Central memory CD8-positive, alpha-beta T cell (primary cell): ENCODE data around the gene MYO1C.
"Not testable (repeated sequence)": the region's sequence is repeated elsewhere in the genome, so short reads cannot be mapped to it uniquely, and the experiment has no call there.

Source experiments
- ATAC-seq: fragments of 150-1000 bp; cut with Tn5 transposase; replicated peaks from 2 replicates; pipeline ENCODE4 v1.10.0; 2022; ENCODE audit warnings: mild to moderate bottlenecking, moderate FRiP score, moderate number of reproducible peaks; ENCODE audit not compliant: poor library complexity, severe bottlenecking; ENCODE audit errors: extremely low read depth
- DNase-seq, 2 donors: peaks; one replicate each; pipeline ENCODE4 v3.0.0; 2021; ENCODE audit warnings: low spot score in 2 of 2
- H3K27ac Mint-ChIP-seq: one replicate; pipeline ENCODE4 v1.8.0; 2022; ENCODE audit warnings: low read depth, mild to moderate bottlenecking, moderate library complexity, mixed read lengths
- H3K27me3 Mint-ChIP-seq: one replicate; pipeline ENCODE4 v1.8.0; 2022; ENCODE audit warnings: mixed read lengths
- H3K36me3 Mint-ChIP-seq: one replicate; pipeline ENCODE4 v1.8.0; 2022; ENCODE audit warnings: mild to moderate bottlenecking, moderate library complexity, mixed read lengths; ENCODE audit not compliant: insufficient read depth
- H3K4me1 Mint-ChIP-seq: one replicate; pipeline ENCODE4 v1.8.0; 2022; ENCODE audit warnings: mixed read lengths
- H3K4me3 Mint-ChIP-seq: one replicate; pipeline ENCODE4 v1.8.0; 2022; ENCODE audit warnings: mild to moderate bottlenecking, moderate library complexity, mixed read lengths
- H3K9me3 Mint-ChIP-seq: one replicate; pipeline ENCODE4 v1.8.0; 2022; ENCODE audit warnings: mixed read lengths

Gene MYO1C

DNA sequence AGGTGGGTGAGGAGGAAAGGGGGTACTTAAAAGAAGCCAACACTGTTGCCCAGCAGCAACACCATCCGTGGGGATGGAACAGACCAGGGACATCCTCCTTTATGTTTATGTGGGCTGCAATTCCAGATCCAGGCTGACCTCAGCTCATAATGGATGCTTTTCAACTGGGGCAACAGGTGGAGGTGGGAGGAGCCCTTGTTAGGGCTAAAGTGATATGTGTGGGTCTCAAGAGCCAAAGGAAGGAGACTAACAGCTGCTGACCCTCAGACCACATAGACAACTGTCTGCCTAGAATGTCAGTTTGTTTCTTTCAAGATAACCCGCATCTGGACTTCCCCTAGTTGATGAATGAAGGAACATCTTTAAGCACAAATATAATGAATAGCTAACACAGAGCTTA lies 25.9 kb upstream of the MYO1C start:
- ATAC-seq (no peak), DNase-seq (no peak)
- no peaks in the 10 kb centered on the region for H3K9me3 Mint-ChIP-seq
- no peak overlapping the region for H3K27ac Mint-ChIP-seq
- H3K27me3 Mint-ChIP-seq: no peaks in the 10 kb centered on the region
- H3K4me1 Mint-ChIP-seq: peaks cover 11% of the 10 kb centered on the region
- peaks cover 17% of the 10 kb centered on the region for H3K36me3 Mint-ChIP-seq
- H3K4me3 Mint-ChIP-seq: peak overlapping the region; percentile 13

DNA sequence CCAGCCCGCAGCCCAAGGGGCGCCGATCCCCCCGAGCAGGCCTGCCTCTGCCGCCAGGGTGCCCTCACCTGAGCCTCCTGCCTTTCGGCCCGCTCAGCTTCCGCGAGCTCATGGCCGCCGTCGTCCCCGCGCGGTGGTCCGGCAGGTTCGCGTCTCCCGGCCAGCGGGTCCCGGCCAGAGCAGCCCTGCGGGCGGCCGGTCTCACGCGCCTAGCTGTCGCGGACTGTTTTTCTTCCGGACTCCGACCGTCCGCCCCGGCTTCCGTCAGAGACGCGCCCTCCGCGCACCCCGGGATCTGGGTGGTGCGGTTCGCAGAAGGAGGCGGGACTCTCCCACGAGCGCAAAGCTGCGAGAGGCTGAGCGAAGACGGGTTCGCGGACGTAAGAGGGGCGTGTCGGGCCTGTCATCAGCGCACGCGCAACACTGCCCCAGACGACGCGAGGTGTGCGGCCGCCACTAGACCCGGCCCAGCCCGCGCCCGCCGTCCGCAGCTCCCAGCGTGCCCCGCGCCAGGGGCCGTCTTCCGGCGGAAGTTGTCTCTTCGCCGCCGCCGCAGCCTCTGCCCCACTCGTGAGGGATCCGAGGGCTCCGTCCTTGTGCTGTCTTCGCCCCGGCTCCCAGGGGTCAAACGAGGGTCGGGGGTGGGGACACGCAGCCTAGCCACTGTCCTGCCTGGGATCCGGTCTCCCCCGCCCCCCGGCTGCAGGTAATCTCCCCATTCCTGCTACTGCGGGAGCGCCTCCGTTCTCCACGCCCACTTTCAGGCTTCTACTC lies 24.1 kb upstream of the MYO1C start, which contains the start of gene INPP5K:
Gene INPP5K, minus strand, starts transcription at position 225 of the 774 bp plus-strand sequence. Its CDS starts 113 bp downstream, at position 112.
- Mint-ChIP-seq H3K36me3 (peaks cover 20% of the 10 kb centered on the region), H3K27me3 (no peaks in the 10 kb centered on the region), H3K4me3 (peak within 1 kb of the TSS; percentile 87), H3K27ac (peak within 1 kb of the TSS; percentile 88), H3K9me3 (no peaks in the 10 kb centered on the region), H3K4me1 (peaks cover 15% of the 10 kb centered on the region)
- peak; percentile 94 for ATAC-seq
- peak; percentile 92 to 97 for DNase-seq

DNA sequence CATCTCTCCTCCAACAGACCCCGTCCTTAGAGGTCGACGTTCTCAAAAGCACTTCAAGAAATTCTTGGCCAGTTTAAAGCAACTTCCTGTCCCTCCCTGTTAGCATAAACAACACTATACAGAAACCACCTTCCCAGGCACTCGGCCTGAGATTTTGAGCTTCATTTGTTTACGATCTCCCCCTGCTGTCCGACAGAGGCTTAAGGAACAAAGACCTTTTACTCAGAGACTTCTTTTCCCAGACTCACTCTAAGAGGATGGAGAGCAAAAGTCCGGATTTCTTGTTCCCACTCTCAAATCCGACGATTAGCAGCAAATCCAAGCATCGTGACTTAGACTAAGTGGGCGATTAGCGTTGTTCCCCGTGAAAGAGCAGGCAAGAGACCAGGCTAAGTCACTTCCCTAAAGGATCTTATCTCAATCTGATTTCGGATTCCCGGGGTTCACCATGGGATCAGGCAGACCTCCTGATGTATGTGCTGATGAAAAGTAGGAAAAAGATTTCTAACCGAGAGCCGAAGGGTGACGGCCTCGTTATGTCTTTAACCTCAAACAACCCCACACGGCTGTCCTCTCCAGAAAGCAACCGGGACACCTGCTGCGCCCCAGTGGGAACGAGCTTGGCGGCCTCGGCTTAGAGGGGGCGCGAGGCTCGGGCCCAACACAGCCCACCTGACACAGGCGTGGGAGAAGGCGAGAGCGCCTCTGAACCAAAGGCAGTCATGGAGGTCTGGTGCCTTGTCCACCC lies 23.3 kb upstream of the MYO1C start:
- peak; percentile 31 for ATAC-seq
- no peaks in the 10 kb centered on the region for H3K9me3 Mint-ChIP-seq
- H3K4me1 Mint-ChIP-seq: peaks cover 15% of the 10 kb centered on the region
- H3K27me3 Mint-ChIP-seq: no peaks in the 10 kb centered on the region
- peak in 1 of 2 donors; percentile 57 for DNase-seq
- H3K27ac Mint-ChIP-seq: peak overlapping the region; percentile 88
- peaks cover 20% of the 10 kb centered on the region for H3K36me3 Mint-ChIP-seq
- peak overlapping the region; percentile 87 for H3K4me3 Mint-ChIP-seq

DNA sequence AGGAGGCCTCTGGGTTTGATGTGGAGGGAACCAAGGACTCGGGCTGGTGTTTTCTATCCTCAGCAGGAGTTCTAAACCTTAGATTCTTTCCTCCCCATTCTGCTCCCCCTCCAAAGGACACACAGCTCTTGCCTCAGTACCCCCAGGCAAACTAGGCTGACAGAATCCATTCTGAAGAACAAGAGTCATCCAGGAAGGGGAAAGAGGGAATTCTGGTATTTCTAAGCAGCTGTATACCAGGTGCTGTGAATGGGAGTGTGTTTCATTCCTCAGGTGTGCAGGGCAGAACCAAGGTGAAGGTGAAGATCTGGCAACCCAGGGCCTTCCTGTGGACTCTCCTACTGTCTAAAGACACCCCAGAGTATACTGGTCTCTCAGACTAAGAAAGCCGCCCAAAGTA lies 19.9 kb upstream of the MYO1C start:
- H3K9me3 Mint-ChIP-seq: no peaks in the 10 kb centered on the region
- peaks cover 31% of the 10 kb centered on the region for H3K36me3 Mint-ChIP-seq
- no peaks in the 10 kb centered on the region for H3K27me3 Mint-ChIP-seq
- no peak overlapping the region for H3K4me3 Mint-ChIP-seq
- H3K27ac Mint-ChIP-seq: no peak overlapping the region
- ATAC-seq (no peak), DNase-seq (no peak)
- H3K4me1 Mint-ChIP-seq: peaks cover 15% of the 10 kb centered on the region

DNA sequence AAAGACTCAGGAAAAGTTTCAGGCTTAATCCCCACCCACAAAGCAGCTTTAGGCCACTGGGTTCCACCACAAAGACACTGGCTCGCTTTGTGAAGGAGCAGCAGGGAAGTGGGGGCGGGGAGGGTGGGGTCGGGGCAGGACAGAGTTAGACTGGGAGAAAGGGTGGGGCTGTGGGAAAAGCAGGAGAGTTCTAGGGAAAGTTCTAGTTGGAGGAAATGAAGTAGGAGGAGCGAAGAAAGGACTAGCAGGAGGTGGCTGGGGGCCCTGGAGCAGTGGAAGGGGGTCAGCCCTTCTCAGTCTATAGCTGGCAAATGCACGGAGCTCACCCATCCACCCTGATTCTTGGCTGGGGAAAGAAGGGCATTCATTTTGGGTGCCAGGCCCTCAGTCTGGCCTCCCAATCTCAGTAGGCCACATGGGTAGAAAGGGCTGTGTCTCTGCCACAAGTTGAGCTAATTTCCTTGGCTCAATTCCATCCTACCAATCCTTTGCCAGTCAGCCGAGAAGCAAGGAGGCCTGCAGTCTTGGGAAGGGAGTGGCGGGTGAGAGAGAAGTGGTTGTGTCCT lies 19.4 kb upstream of the MYO1C start:
- H3K36me3 Mint-ChIP-seq: peaks cover 31% of the 10 kb centered on the region

DNA sequence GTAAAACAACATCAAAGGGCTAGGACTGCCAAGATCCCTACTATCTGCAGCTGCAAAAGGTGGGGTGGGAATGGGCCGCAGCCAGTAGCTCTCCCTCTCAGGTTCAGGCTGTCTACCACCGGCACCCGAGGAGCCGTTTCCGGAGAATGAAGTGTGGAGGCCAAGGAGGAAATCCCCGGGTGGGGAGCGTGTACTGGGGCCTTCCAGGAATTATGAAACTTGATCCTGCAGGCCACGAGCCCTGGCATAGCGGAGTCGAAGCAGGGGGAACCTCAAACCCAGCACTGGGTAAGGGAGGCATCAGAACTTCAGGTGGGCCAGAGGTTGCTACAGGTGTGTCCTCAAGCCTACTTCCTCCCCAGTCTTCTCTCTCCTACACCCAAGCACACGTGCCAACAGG lies 18.8 kb upstream of the MYO1C start:
- ATAC-seq: no peak
- Mint-ChIP-seq H3K36me3 (peaks cover 33% of the 10 kb centered on the region), H3K4me3 (no peak overlapping the region), H3K27me3 (no peaks in the 10 kb centered on the region), H3K4me1 (peaks cover 15% of the 10 kb centered on the region), H3K9me3 (no peaks in the 10 kb centered on the region), H3K27ac (no peak overlapping the region)
- no peak for DNase-seq

More for the DNA sequence above, 19.4 kb upstream of the MYO1C start:
- Mint-ChIP-seq H3K4me1 (peaks cover 15% of the 10 kb centered on the region), H3K4me3 (no peak overlapping the region), H3K27ac (no peak overlapping the region), H3K27me3 (no peaks in the 10 kb centered on the region), H3K9me3 (no peaks in the 10 kb centered on the region)
- DNase-seq (no peak), ATAC-seq (no peak)

DNA sequence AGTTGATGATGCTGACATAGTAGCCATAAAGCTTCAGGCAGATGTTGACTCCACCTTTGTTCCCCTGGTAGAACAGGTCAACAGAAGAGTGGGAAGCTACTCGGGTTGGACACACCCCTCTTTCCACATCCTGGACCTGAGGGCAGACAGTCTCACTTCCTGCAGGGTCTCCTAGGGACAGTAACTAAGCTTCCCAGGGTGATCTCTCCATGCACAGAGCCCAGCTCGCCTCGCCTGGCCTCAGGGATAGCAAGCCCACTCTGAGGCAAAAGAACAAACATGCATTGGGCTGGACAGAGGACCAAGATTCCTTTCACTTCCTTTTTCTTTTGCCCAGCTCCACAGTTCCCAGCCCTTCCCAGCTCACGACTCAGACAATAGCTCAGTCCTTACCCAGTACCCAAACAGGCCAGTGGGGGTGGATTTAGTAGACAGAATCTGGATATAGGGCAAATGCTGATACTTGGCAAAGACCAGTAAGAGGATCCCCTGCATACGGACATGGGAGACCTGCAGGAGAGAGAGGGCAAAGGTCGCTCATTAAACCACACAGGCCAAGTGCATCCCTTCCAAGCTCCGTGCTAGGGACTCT lies 16.9 kb upstream of the MYO1C start:
- ATAC-seq (no peak), DNase-seq (no peak)
- Mint-ChIP-seq H3K36me3 (peaks cover 28% of the 10 kb centered on the region), H3K27ac (no peak overlapping the region), H3K9me3 (no peaks in the 10 kb centered on the region), H3K4me3 (no peak overlapping the region), H3K27me3 (no peaks in the 10 kb centered on the region), H3K4me1 (peaks cover 9% of the 10 kb centered on the region)

DNA sequence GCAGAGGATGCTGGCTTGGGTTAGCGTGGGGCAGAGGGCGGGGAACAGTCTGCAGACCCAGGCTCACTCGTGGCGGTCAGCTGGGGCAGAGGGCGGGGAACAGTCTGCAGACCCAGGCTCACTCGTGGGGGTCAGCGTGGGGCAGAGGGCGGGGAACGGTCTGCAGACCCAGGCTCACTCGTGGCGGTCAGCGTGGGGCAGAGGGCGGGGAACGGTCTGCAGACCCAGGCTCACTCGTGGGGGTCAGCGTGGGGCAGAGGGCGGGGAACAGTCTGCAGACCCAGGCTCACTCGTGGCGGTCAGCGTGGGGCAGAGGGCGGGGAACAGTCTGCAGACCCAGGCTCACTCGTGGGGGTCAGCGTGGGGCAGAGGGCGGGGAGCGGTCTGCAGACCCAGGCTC lies 16.2 kb upstream of the MYO1C start:
- H3K4me1 Mint-ChIP-seq, H3K9me3 Mint-ChIP-seq, H3K27ac Mint-ChIP-seq, H3K4me3 Mint-ChIP-seq, DNase-seq, ATAC-seq, H3K27me3 Mint-ChIP-seq: not testable (repeated sequence)
- H3K36me3 Mint-ChIP-seq: peaks cover 30% of the 10 kb centered on the region

DNA sequence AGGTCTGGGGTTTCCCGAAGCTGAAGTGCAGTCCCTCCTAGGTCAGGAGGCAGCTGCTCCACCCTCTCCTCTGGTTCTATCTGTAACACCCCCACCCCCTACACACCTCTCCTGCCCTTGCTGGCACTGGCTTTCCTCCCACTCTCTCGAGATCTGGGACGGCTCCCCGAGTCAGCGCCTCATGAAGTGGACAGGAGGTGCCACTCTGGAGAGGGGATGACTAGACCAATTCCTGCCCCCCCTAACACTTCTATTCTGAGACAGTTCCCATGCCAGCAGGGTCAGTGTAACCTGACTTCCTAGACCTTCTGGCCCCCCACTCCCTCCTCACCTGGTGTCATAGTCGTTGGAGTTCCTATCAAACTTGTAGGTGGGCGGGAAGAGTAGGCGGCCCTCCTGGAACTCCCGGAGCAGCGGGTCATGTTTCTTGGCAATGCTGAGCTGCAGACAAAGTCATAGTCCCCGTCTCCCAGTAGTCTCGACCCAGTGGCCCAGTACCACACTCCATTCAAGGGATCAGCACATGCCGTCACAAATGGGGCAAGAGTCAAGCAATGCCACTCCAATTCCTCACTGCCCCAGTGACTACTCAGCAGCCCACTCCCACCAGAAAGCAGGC lies 14.3 kb upstream of the MYO1C start:
- Mint-ChIP-seq H3K27ac (no peak overlapping the region), H3K4me1 (peaks cover 5% of the 10 kb centered on the region), H3K9me3 (no peaks in the 10 kb centered on the region), H3K27me3 (no peaks in the 10 kb centered on the region), H3K36me3 (peaks cover 32% of the 10 kb centered on the region), H3K4me3 (no peak overlapping the region)
- no peak for DNase-seq
- ATAC-seq: no peak

DNA sequence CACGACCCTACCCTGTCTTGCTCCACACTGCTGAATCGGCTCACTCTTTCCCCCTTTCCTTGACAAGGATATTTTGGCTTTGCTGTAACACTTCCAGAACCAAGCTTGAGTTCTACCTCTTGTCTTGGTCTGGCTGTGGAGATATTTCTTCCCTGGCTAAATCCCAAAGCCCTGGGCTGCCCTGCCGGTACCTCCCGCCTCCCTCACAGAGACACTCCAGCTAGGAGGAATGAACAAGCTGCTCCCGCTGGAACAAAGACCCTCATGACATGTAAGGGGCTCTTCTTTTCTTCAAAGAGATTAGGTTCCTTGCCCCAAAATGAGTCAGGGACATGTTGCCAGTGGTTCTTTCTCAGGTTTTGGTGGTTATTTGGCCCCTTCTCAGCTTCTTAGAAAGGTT lies 13.1 kb upstream of the MYO1C start:
- Mint-ChIP-seq H3K4me3 (no peak overlapping the region), H3K27ac (peak overlapping the region; percentile 69), H3K36me3 (peaks cover 34% of the 10 kb centered on the region), H3K27me3 (no peaks in the 10 kb centered on the region), H3K9me3 (no peaks in the 10 kb centered on the region), H3K4me1 (peaks cover 5% of the 10 kb centered on the region)
- DNase-seq: no peak
- no peak for ATAC-seq

DNA sequence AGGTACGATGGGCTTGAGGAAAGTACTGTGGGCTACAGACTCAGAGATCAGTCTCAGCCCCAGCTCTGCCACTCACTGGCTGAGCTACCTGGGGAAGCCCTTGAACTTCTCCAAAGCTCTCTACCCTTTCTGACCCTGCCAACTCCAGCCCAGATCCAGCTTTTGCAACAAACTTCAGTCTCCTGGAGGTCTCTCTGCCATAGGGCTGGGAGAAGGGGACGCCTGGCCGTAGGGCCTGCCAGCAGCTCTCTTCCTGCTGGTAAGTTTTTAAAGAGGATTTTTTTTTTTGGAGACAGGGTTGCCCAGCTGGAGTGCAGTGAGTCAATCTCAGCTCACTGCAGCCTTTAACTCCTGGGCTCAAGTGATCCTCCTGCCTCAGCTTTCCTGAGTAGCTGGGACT lies 12.4 kb upstream of the MYO1C start:
- Mint-ChIP-seq H3K4me1 (peaks cover 5% of the 10 kb centered on the region), H3K4me3 (no peak overlapping the region), H3K9me3 (no peaks in the 10 kb centered on the region), H3K27me3 (no peaks in the 10 kb centered on the region), H3K36me3 (peaks cover 37% of the 10 kb centered on the region), H3K27ac (peak overlapping the region; percentile 69)
- DNase-seq: no peak
- ATAC-seq: no peak

DNA sequence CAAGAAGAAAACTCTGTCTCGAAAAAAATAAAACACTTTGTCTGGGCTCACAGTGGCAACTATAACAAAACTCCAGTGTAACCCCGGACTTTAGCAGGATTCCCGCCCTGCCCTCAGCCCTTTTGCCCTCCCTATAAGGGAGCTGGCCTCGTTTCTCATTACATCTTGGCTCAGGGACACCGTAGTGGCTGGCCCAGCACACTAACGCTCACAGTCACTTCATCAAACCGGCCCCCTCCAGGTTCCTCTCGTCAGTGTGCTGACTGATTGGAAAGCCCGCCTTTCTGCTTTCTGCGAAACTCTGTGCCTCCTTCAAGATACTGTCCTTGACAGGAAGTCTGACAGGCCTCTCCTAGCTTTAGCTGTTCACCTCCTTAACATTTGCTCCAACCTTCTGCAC lies 11.2 kb upstream of the MYO1C start:
- ATAC-seq: no peak
- Mint-ChIP-seq H3K4me1 (peaks cover 5% of the 10 kb centered on the region), H3K36me3 (peaks cover 35% of the 10 kb centered on the region), H3K27me3 (no peaks in the 10 kb centered on the region), H3K9me3 (no peaks in the 10 kb centered on the region), H3K4me3 (no peak overlapping the region), H3K27ac (no peak overlapping the region)
- no peak for DNase-seq
